NCI-H2081 treated with DMSO at 0.1 percent for 48 hours (cell line): Measurements from ENCODE around the gene RNF220.
A peak's percentile ranks its signal among the peaks of the same experiment; 100 is the strongest.

Experiments
- DNase-seq: peaks from one replicate; lab custom pipeline; 2025; lab: John Stamatoyannopoulos, UW

The RNF220 gene

GRCh38 chr1:44587796-44588460, 182.9 kb downstream of the RNF220 start:
- no peak for DNase-seq

- DNase-seq: no peak
Measured at GRCh38 chr1:44588551-44589210, 183.6 kb downstream of the RNF220 start.

- no peak for DNase-seq
Measured at GRCh38 chr1:44590475-44590874, 185.4 kb downstream of the RNF220 start.

GRCh38 chr1:44591381-44591780, 186.3 kb downstream of the RNF220 start:
- no peak for DNase-seq

- no peak for DNase-seq
Measured at GRCh38 chr1:44592208-44593145, 187.4 kb downstream of the RNF220 start.

- DNase-seq: no peak
Measured at GRCh38 chr1:44594353-44594752, 189.3 kb downstream of the RNF220 start.

- no peak for DNase-seq
Measured at GRCh38 chr1:44594871-44595735, 190.0 kb downstream of the RNF220 start.

GRCh38 chr1:44596511-44596910, 191.5 kb downstream of the RNF220 start:
- DNase-seq: no peak

- DNase-seq: no peak
Measured at GRCh38 chr1:44598167-44598566, 193.1 kb downstream of the RNF220 start.

GRCh38 chr1:44602634-44603628, 197.9 kb downstream of the RNF220 start:
- peak; percentile 52 for DNase-seq

GRCh38 chr1:44603718-44604117, 198.7 kb downstream of the RNF220 start:
- peak; percentile 70 for DNase-seq

GRCh38 chr1:44604157-44604955, 199.3 kb downstream of the RNF220 start:
- DNase-seq: no peak

GRCh38 chr1:44605914-44606615, 201.0 kb downstream of the RNF220 start:
- DNase-seq: no peak

- no peak for DNase-seq
Measured at GRCh38 chr1:44606701-44607281, 201.7 kb downstream of the RNF220 start.

GRCh38 chr1:44608141-44608540, 203.1 kb downstream of the RNF220 start:
- DNase-seq: no peak

GRCh38 chr1:44609412-44609767, 204.3 kb downstream of the RNF220 start:
- no peak for DNase-seq

- DNase-seq: no peak
Measured at GRCh38 chr1:44609768-44610526, 204.9 kb downstream of the RNF220 start.
